ENCODE results near the gene CCDC167.

Gene CCDC167

DNA sequence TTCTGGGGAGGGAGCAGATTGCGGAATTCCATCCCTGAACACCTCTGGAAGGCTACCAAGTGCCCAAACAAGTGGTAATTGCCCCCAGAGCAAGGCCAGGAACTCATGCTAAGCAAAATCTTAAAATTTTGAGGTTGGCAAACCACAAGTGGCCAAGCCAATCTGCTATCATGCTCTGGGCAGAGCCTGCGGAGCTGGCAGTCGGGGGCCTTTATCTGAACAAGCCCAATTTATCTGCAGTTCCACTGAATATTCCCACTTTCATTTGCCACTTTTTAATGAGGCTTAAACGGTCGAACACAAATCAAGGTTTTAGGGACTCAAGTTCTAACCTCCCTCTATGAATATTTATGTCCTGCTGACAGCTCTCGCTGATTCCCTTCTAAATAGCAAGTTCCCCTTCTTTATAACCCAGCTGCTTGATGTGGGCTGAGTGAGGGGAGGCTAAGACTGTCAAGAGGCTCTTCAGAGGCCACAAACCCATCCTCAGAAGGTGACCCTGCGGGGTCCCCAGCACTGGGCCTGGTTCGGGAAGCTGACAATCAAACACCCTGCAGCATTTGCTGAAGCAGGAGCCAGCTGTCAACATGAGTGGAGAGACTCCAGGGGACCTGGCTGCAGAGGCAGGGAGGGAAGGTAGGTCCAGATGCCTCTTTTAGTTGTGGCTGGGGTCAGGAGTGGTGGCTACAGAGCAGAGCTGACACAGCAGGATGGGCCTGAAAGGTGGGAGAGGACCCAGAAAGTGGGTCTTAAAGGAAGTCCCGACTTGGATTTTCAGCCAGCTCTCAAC lies 11.9 kb downstream of the CCDC167 start:
- peak; percentile 48 for DNase-seq

DNA sequence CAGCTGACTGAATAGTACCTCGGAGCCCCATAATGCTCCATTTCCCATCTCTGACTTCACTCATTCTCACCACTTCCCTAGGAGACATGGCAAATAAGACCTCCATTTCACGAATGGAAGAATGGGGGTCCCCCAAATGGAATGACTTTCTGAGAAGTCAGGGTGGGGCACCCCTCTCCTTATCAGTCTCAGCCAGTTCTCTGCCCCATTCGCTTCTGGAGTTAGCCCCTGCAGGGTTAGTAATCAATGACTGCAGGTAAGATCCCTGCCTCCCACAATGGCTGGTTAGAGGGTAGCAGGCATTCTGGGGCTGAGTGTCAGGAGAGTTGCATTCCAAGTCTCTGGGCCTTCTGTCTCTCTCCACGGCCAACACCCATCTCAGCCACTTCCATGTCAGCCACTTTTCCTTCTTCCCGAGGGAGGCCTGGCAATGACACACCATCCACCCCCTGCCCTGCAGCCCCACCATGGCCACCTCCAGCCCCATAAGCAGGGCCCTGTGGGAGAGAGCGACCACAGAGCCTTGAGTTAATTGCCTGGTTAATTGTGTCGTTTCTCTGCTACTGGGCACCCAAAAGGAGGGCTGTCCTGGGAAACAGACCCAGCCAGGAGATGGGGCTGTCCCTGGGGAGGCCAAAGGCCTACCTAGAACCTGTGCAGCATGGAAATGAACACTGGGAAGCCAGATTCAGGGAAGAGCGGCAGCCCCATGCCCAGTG lies 13.4 kb downstream of the CCDC167 start:
- DNase-seq = no peak

DNA sequence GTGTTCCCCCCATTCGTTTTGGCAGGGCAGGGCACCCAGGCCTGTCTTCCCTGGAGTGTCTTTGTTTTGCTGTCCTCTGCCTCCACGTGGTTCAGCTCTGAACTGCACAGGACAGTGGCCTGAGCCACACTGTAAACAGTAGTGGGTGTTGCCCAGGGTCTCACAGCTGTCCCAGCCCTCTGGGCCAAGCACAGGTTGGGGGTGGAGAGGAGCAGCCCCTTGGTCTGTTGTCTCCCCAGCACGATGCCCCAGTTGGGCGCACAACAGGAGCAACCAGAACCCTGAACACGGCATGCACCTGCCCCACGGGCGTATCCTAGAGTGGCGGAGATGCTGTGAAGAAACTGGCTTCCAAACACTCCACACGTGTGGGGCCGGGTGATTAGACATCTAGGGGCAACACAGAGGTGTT lies 14.4 kb downstream of the CCDC167 start:
- peak; percentile 76 for DNase-seq

DNA sequence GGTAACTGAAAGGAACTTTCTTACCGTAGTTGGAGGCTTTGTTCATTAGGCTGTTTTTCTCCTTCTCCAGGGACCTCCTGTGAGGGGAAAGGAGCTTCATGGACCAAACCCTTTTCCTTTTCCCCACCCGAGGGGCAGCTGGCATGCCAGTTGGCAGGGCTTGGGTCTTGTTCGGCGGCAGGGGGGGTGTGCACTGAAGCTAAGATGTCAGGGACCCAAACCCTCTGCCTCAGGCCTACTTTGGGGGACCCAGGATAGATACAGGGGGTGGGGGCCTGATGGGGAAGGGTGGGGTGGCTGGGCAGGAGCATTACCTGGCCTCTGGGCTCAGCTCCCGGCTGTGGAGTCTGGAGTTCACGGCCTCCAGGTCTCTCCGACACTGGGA lies 14.9 kb downstream of the CCDC167 start:
- DNase-seq = no peak

DNA sequence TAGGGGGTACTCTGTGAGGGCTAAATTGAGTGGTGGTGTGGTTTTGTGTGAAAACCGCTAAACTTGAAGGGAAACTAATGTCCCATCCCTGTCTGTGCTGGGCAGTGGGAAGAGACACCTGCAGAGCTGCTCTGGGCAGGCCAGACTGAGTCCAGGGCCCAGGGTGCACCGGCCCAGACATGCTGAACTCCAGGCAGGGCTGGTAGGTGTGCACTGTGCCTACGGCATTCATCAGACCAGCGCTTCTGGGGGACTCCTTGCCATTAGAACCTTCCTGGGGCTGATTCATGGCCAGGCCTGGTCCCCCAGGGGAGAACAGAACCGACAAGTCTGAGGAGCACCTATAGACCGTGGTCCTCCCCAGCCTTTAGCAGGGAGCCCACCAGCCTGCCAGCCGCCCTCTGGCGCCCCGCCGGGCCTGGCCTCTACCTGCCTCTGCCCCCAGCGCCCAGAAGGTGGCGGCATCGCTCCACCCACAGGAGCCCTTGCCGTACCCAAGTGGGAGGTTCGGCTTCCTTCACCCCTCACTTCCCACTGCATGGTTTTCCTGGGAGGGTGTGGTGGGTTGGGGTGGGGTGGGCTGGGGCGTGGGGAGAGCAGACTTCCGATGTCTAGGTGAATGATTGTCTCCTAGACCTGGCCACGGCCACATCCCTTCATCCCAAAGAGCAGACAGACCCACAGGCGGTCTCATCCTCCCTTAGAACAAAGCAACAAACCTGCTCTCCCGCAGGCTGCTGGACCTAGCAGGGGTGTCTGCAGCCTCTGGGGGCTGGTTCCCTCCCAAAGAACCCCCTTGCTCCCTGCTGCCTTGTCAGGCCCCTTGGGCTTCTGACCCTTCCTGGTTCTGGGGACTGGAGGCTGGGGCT lies 15.5 kb downstream of the CCDC167 start:
- peak; percentile 82 for DNase-seq

DNA sequence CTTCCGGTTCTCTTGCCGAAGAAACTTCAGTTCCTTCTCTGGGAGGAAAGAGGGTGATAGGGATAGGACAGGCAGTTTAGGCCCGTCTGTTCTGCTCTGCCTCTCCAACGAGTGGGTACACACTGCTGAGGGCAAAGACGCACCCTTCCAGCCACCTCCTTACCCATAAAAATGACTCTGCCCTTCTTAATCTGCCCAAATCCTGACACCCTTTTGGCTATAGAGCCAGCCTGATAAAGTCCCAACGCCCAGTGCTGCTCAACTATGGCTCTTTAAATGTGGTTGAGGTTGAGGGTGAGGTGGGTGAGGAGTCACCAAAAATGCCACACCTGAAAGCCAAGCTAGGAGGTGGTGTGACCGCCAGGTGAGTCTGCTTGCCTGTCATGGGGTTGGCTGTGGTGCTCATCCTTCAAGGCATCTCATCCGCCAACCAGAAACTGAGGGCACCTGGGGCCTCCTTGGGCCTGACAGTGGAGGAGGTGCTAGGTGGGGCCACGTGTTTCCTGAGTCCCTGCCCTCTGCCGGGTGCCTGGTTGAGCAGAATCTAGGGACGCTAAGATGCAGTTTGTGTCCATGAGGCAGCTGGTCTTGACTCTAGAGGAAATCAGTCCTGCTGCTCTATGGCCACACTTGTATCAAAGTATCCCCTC lies 16.3 kb downstream of the CCDC167 start:
- DNase-seq = no peak

DNA sequence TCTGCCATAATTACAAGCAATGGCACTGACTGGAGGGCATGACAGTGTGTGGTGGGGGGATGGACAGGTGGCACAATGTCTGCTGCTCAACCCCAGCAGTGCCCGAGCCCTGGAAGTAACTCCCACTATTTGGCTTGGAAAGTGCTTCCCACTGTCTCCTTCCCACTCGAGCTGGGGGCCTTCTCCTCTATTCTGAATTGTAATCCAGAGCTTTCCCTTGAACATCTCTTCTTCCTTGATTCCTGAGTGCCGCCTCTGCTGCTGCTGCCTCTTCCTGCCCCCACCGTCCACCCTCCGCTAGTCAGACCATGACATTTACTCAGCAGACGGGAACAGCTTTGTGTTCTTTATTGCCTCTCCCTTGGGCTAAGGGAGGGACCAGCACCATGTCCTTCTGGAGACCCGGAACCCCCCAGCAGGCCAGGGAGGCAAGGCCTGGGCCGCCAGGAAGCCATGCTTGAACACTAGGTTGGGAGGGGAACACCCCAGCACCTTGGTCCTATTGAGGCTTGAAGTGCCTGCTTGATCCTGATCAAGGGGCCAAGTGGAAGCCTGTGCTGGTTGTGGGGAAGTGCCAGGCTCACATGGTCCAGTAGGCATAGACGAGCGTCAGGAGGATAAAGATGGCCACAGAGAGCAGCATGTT lies 17.0 kb downstream of the CCDC167 start:
- no peak for DNase-seq

DNA sequence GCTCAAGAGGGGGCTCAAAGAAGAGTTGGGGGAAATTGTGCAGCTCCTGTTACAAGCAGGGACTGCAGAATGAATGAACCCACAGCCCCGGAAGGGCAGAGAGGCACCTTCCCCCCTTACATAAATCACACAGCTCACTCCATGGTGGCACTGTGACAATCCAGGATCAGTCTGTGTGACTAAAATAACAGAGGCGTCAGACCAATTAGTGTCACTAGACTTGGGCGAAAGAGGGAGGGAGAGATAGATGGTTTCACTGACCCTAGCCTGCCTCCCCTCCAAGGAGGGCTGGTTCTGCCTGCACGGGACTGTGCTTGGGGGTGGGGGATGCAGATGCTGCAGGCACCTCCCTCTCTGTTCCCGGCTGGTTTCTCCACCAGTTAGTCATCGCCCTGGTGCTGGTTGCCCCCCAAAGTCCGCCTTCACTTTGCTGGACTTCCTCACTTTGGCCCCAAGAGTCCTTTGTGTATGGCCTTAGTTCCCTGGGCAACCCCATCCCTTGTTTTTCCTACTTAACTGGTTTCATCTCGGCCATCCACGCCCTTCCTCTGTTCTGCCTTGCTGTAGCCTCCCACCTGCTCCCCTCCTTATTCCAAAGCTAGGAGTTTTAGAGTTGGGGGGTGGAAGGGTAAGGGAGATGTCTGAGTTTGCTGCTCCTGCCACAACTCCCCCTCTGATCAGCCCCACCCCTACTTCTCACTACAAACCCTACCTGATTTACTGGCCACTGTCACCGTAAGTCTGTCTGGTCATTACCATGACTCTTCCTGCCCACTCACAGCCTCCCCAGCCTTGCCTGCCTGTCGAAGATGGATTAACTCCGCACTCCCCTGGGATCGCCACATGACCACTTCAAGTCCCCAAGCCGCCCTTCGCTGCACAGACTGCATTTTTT lies 17.7 kb downstream of the CCDC167 start:
- DNase-seq = no peak

DNA sequence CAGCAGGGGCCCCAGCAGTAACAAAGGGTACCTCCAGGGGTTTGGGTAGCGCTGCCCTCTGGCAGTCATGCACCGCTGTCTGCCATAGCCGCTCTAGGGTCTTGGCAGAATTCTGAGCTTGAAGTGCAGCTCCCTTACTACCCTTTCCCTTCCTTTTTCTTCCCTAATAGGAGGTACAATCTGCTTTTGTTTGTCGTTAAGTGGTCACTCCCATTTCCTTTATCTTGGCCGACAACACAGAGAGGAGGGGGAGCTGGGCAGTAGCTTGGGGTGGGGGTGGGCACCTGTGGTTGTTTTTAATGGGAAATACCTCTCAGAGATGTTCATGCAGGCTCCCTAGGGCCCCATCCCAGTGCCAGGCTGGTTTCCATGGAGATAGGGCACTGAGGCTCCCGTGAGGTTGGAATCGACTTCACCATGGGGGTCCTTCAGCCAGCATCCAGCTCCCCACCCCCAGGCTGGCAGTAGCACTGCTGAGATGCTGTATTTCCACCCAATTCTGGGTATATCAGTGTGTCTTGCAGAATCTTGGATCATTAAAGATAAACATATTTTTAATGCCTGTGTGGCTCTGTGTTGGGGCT lies 18.6 kb downstream of the CCDC167 start:
- DNase-seq = no peak

DNA sequence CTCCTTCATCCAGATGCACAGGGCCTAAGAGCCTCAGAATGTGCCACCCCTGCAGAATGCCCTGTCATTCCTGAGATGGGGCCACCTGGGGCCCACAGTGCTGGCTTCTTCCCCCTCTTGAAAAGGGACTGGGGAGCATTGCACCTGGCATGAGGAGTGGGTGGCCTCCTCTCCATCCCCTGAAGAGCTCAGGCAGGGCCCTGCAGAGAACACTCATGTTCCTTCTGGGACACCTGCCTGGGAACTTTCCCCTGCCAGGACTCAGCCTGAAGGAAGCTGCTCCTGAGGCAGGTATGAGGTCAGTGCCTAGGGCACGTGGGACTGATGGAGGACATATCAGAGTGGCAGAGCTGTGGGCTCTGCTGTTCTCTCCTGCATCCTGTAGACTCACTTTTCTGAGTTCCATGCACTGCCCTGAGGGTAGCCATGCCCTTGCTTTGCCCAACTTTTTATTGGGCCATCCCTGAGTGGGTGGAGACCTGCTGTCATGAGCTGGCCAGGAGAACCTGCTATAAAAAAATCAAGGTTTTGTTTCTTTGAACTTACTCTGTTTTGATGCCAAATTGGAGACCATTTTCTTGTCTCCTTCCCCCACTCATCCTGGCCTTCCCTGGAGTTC lies 19.5 kb downstream of the CCDC167 start:
- DNase-seq = no peak

DNA sequence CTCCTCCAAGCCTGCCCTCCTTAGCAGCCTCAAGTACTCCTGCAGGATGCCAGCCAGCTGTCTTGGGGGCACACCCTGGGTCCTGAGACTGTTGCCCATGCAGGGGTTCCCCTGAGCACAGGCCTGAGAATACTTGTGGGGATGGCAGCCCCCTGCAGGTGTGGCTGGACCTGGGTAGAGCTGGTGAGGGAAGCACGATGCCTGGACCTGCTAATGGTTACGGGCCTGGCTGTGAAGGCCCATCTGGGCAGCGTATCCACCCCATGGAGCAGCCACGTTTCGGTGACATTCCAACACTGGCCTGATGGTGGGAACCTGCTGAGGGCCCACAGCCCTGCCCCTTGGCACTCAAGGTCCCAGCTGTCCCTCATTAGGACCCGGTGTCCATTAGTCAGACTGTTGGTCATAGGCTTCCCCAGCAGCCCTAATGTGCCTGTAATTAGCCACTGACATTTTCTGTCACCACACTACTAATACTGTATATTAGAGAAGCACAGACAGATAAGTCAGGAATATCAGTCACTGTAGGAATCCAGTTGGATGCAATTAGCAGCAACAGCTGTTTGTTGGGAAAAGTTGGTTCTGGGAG lies 20.3 kb downstream of the CCDC167 start:
- DNase-seq = no peak

DNA sequence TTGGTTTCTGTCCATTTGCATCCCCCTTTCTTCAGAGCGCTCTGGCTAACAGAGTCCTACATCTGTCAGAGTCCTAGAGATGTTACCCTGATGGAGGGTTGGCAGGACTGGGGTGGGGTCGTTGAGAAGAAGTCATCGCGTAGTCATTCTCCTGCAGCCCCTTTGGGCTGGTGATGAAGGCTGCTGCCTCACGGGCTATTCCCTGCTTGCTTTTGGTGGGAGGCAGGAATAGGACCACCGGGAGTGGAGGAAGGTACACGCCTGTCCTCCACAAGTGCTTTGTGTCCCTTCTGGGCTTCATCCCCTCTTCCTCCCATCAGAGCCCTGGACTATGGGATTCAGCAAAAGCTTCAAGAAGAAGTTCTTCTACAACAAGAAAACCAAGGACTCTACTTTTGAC lies 20.9 kb downstream of the CCDC167 start:
- DNase-seq = no peak

DNA sequence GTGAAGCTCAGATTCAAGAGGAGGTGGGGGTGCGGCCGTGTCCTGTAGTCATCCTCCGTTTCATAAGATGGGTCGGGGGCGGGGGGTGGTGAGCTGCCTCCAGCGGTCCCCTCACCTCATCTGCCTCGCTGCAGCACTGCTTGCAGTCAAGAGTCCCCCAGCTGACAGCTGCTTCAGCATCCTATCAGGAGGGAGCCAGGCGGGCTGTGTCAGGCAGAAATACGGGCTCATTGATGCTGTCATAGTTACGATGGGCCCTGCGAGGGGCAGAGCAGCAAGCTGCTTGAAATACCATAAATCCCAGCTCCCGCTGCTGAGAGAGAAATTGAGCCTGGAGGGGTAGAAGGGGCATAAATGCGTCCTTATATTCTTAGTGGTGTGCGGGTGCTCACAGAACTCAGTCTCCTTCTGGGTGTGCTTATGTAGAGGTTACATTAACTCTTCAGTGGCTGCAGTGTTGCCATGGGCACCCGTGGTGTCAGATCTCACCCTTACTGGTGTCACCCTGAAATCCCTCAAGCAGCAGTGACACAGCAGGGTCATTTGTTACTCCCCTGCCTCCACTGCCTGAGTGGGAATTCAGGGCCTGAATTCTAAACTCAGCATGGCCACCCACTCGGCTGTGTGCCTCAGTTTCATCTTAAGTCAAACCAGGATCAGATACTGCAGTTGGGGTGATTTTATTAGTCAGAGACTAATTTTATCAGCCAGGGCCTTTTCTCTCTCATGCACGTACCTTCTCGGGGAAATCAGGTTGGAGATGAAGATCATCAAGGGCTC lies 21.8 kb downstream of the CCDC167 start:
- DNase-seq = no peak

DNA sequence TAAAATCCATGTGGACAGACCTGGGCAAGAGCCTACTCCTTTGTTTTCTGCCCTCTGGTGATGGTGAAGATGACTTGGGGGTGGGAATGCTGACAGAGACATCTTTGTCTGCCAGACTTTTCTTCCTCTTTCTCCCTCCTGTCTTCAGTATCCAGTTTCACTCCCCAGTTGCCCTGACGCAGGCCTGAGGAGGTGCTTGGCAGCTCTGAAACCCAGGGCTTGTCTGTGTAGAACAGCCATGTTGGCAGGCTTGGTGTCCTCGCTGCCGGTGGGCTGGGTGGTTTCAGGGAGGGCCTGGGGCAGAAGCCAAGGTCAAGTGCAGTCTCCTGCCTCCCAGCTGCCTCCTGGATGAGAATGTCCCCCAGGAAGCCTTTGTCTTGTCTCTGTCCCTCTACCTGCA lies 22.5 kb downstream of the CCDC167 start:
- no peak for DNase-seq

DNA sequence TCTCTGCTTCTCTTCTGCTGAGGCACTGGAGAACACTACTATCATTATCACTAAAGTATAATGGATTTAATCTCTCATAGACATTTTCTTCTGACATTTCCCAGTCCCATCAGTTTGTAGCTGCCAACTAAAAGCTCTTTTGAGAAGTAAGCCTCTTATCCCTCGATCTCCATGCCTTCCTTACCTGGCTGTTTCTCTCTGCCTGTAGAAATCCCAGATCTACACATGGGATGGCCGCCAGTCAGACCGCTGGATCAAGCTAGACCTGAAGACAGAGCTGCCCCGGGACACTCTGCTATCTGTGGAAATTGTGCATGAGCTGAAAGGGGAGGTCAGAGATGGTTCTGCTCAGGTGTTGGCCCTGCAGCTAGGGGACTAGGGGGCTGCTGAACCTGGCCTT lies 25.4 kb downstream of the CCDC167 start:
- DNase-seq = no peak

DNA sequence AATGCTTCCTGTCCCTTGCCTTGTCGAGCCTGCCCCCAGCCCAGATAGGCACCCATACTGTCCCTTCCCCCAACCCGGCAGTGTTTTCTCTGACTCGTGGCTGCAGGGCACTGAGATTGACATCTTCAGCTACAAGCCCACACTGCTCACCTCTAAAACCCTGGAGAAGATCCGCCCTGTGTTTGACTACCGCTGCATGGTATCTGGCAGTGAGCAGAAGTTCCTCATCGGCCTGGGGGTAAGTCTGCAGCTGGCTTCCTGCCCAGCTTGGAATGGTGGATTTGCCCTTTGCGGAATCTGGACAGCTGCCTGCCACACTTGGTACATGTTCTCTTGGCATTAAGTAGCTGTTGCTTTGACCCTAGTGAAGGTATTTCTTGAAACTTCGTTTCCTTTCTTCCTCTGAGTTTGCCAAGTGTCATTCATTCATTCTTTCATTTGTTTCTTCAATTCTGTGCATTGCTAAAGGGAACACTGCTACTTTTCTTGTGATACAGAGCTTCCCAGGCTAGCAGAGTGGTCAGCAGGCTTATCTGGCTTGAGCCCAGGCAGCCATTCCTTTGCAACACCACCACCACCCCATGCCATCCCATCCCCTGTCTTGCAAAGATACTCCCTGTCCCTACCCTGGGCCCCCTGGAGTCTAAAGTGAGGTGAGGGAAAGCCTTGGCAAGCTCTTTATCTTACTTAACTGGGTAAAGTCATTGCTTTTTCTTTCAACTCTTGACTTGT lies 26.2 kb downstream of the CCDC167 start:
- peak; percentile 76 for DNase-seq

DNA sequence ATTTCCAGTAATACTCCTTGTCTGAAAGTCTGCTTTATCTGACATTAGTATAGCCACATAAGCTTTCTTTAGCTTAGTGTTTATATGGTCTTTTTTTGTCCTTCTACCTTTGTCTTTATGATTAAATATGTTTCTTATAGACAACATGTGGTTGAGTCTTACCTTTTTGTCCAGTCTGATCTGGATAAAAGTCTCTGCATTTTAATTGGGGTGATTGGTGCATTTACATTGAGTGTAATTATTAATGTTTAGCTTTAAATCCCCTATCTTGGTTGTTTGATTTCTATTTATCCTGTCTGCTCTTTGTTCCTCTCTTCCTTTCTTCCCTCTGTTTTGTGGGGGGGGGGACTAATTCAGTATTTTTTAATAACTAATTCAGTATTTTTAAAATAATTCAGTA lies 32.0 kb downstream of the CCDC167 start:
- no peak for DNase-seq

DNA sequence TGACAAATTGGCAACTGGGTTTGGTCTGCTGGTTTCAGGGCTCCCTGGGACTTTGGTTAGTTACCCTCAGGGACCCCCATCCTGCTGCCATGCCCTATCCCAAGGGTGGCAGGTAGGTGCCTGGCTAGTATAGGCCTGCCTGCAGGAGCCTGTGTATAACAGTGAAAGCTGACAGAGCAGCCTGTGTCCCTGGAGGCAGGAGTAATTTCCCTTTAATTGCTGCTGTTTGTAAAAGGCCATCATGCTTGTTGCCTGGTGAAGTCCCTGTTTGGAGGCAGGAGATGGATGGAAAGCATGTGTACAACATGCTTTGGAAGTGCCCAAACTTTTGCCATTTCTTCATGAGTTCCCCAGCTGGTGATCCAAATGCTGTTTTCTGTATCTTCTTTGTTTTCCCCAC lies 36.6 kb downstream of the CCDC167 start:
- DNase-seq = peak; percentile 45

DNA sequence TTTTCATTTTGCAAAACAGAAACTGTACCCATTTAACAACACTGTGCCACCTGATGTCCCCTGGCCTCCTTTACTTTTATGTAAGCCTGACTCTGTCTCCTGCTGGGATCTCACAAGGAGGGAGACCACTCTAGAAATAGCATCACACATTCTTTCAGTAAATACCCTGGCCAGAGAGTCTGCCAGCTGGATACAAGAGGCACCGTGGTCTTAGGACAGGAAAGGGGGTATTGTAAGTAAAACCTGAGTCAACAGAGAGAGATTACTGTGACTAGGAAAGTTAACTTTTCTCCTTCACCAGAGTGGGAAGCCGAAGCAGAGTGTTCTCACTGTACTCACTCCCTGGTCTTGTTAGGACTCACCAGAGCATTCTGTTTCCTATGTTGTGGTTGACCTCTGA lies 38.9 kb downstream of the CCDC167 start:
- peak; percentile 25 for DNase-seq
